ENCODE data around the gene BAIAP2L2.

GRCh38 chr22:38051261-38051660 lies 59.2 kb downstream of the BAIAP2L2 start:
- TF ChIP-seq POLR2AphosphoS5 (IDR thresholded peaks at IDR 0.05) = no peak
- no peak for TF ChIP-seq POLR2A (IDR thresholded peaks at IDR 0.05)
- no peak for TF ChIP-seq CTCF (IDR thresholded peaks at IDR 0.05)
- no peak for TF ChIP-seq EP300 (IDR thresholded peaks at IDR 0.05)
